OCI-LY7 (cell line): Measurements from ENCODE around the gene PRDM5. TPM values are rescaled to one million over a fixed set of nuclear protein-coding genes. Genes with fewer than 3 reads are reported as not detected.

ENCODE experiments used
- BruUV-seq: library from RNA; stranded (reverse); fragments of 400-500 nt; replicated peaks from 2 replicates; lab custom pipeline; 2021; lab: Mats Ljungman, UMichigan
- CTCF ChIA-PET: fragments of 300-600 bp; sonication (Branson Sonifier 250); formaldehyde crosslinking; loops from one replicate; lab custom pipeline; 2022; ENCODE audit warnings: antibody characterized with exemption; ENCODE audit not compliant: unreplicated experiment; lab: Charles Lee
- POLR2A ChIA-PET: fragments of 300-600 bp; sonication (Branson Sonifier 250); formaldehyde crosslinking; loops from one replicate; lab custom pipeline; 2022; ENCODE audit warnings: antibody characterized with exemption; lab: Charles Lee
- DNase-seq: peaks from one replicate; pipeline ENCODE4 v3.0.0-alpha.2; 2015; ENCODE audit warnings: low spot score
- H2AFZ ChIP-seq: fragments of 200-600 bp; sonication (generic), shearing (Covaris generic); 2 replicates; pipeline ENCODE4 v1.6.1; 2014; ENCODE audit warnings: mild to moderate bottlenecking, antibody characterized with exemption, low read length, moderate library complexity
- H3K27ac ChIP-seq: fragments of 200-600 bp; sonication (generic); 2 replicates; pipeline ENCODE4 v1.5.1; 2014; ENCODE audit warnings: mixed run types, low read depth, mild to moderate bottlenecking, moderate library complexity, low read length, inconsistent platforms; ENCODE audit not compliant: poor library complexity, severe bottlenecking
- H3K36me3 ChIP-seq: fragments of 200-600 bp; sonication (generic); 2 replicates; pipeline ENCODE4 v1.6.1; 2014; ENCODE audit warnings: mild to moderate bottlenecking, antibody characterized with exemption, low read length, moderate library complexity, mixed read lengths; ENCODE audit not compliant: insufficient read depth
- H3K4me1 ChIP-seq: fragments of 200-600 bp; sonication (generic); 2 replicates; pipeline ENCODE4 v1.5.1; 2014; ENCODE audit warnings: mild to moderate bottlenecking, low read length; ENCODE audit not compliant: insufficient read depth, poor library complexity, severe bottlenecking
- H3K4me2 ChIP-seq: fragments of 200-600 bp; sonication (generic); 2 replicates; pipeline ENCODE4 v1.6.1; 2014; ENCODE audit warnings: mild to moderate bottlenecking, low read length
- H3K4me3 ChIP-seq: fragments of 200-600 bp; sonication (generic); 2 replicates; pipeline ENCODE4 v1.5.1; 2014; ENCODE audit warnings: mild to moderate bottlenecking, low read depth, low read length; ENCODE audit not compliant: poor library complexity, severe bottlenecking
- H3K79me2 ChIP-seq: fragments of 200-600 bp; sonication (generic); 2 replicates; pipeline ENCODE4 v1.6.1; 2016; ENCODE audit warnings: low read depth, mild to moderate bottlenecking, low read length, moderate library complexity, mixed read lengths; ENCODE audit not compliant: insufficient read depth
- H3K9me2 ChIP-seq: fragments of 200-600 bp; sonication (generic); 2 replicates; pipeline ENCODE4 v1.6.1; 2016; ENCODE audit warnings: mild to moderate bottlenecking, low read length, mixed read lengths; ENCODE audit not compliant: insufficient read depth
- H3K9me3 ChIP-seq: fragments of 200-600 bp; sonication (generic); 2 replicates; pipeline ENCODE4 v1.6.1; 2014; ENCODE audit warnings: mild to moderate bottlenecking, mixed run types, low read length, mixed read lengths
- H4K20me1 ChIP-seq: fragments of 200-600 bp; sonication (generic); 2 replicates; pipeline ENCODE4 v1.6.1; 2014; ENCODE audit warnings: mild to moderate bottlenecking, antibody characterized with exemption, low read length, moderate library complexity, mixed read lengths; ENCODE audit not compliant: insufficient read depth
- CTCF ChIP-seq: fragments of 200-600 bp; sonication (generic); conservative IDR thresholded peaks from 2 replicates; pipeline ENCODE4 v1.5.1; 2014; ENCODE audit warnings: mild to moderate bottlenecking, antibody characterized with exemption, low read length, moderate library complexity, mixed read lengths
- EZH2phosphoT487 ChIP-seq: fragments of 200-600 bp; sonication (generic); IDR thresholded peaks from 2 replicates; pipeline ENCODE4 v1.6.1; 2018; ENCODE audit warnings: low read depth, borderline replicate concordance, mild to moderate bottlenecking, mixed run types, antibody characterized with exemption, low read length, moderate library complexity, mixed read lengths
- intact Hi-C: fragments of 100-400 bp; cut with micrococcal nuclease; formaldehyde crosslinking; loops from one replicate; pipeline ENCODE4 v1.10.0; 2022; ENCODE audit not compliant: unreplicated experiment
- total RNA-seq, 2 experiments: library from RNA; depleted of rRNA in 1 of 2; stranded (reverse); fragments of >200 nt in 1 of 2; shearing (Covaris generic) in 1 of 2; gene quantifications; 2 replicates each; pipeline ENCODE4 v1.2.3, GENCODE V29; 2014 to 2022

Gene PRDM5
- total RNA-seq, 2 experiments from 2014 or later, result 0.22 to 0.76 TPM

DNA sequence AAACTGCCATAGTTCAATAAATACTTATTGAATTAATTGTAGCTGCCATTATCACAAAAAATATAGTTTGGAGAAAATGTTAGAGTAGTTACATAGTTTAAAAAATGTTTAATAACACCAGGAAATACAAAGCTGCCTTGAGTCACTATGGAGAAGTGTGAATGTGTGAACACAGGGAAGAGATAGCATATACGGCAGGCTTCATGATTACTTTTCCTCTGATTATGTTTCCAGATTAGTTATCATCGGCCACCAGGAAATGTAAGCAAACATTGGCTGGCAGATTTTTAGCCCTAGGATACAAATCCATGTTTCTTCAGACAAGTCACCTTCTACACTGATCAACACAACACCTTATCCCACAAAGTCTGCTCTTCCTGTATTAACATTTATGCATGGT is 4.4 kb downstream of the PRDM5 start:
- no peaks in the 10 kb centered on the region for H3K9me3 ChIP-seq
- no peak overlapping the region for H3K4me2 ChIP-seq
- DNase-seq, result no peak
- H4K20me1 ChIP-seq, result no peaks in the 10 kb centered on the region
- no peak overlapping the region for H3K4me3 ChIP-seq
- H3K9me2 ChIP-seq, result no peaks in the 10 kb centered on the region
- H3K79me2 ChIP-seq, result no peaks in the 10 kb centered on the region
- peaks cover 5% of the 10 kb centered on the region for H3K4me1 ChIP-seq
- ChIA-PET CTCF (no interaction called here), POLR2A (interaction anchor here (0.6 to 1.1 kb wide), 5 partner anchors 11 to 287 kb away, joined by 3 to 6 read pairs (median 3); no protein-coding TSS in a partner anchor)
- TF ChIP-seq CTCF, result no peak
- no peak for TF ChIP-seq EZH2phosphoT487
- H3K27ac ChIP-seq, result no peak overlapping the region
- intact Hi-C loops, result loop anchor here (2.0 kb wide), 1 partner anchor 199 kb away; no protein-coding TSS in a partner anchor
- no peaks in the 10 kb centered on the region for H3K36me3 ChIP-seq
- no TSS peak for BruUV-seq
- H2AFZ ChIP-seq, result peak overlapping the region; percentile 37; the same call in 1 of the 2 replicates

DNA sequence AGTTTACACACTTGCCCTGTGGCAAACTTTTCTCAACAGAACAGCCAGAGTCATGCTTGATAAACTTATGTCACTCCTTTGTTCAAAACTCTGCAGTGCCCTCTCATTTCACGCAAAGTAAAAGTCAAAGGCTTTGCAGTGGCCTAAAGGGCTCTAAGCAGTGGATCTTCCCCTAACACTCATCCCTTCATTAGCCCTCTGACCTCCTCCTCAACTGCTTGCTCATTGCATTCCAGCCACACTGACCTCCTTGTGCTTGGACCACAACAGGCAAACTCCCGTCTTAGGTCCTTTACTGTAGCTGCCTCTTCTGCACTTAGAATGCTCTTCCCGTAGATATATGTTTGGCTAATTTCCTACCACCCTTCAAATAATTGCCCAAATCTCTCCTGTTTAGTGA is 5.6 kb downstream of the PRDM5 start:
- Histone ChIP-seq H3K4me2 (no peak overlapping the region), H3K27ac (no peak overlapping the region), H3K4me3 (no peak overlapping the region), H3K9me2 (no peaks in the 10 kb centered on the region), H3K36me3 (no peaks in the 10 kb centered on the region), H3K79me2 (no peaks in the 10 kb centered on the region), H4K20me1 (no peaks in the 10 kb centered on the region), H3K4me1 (peaks cover 5% of the 10 kb centered on the region), H3K9me3 (no peaks in the 10 kb centered on the region), H2AFZ (no peak overlapping the region)
- CTCF ChIA-PET, result no interaction called here
- no peak for TF ChIP-seq CTCF
- TF ChIP-seq EZH2phosphoT487, result no peak
- POLR2A ChIA-PET, result interaction anchor here (1.6 kb wide), 1 partner anchor 79 kb away, joined by 5 read pairs; no protein-coding TSS in a partner anchor
- no peak for DNase-seq
- no TSS peak for BruUV-seq
- intact Hi-C loops, result no loop called here

DNA sequence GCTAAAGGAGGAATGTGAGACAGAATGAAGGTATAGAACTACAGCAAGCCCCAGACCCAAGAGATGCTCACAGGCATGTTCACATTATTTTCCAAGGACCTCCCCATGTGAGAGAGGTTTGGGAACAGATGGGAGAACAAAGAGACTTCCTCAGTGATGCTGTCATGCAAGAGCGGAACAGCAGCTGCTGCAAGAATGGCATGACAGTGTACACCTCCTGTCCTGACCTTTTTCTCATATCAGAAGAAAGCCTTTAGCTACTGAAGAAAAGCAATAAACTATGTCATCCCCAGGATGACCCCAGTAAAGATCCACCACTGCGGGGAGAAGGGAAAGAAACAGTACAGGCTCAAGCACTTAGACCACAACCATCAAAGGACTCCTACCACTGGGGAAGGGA is 7.2 kb downstream of the PRDM5 start:
- Histone ChIP-seq H3K9me3 (no peaks in the 10 kb centered on the region), H3K4me3 (no peak overlapping the region), H2AFZ (no peak overlapping the region), H3K4me2 (no peak overlapping the region), H3K36me3 (no peaks in the 10 kb centered on the region), H4K20me1 (no peaks in the 10 kb centered on the region), H3K9me2 (no peaks in the 10 kb centered on the region), H3K79me2 (no peaks in the 10 kb centered on the region), H3K27ac (no peak overlapping the region), H3K4me1 (peaks cover 5% of the 10 kb centered on the region)
- DNase-seq, result no peak
- POLR2A ChIA-PET, result interaction anchor here (0.6 to 1.1 kb wide), 3 partner anchors 12 to 193 kb away, joined by 3 read pairs; no protein-coding TSS in a partner anchor
- intact Hi-C loops, result no loop called here
- TF ChIP-seq CTCF, result no peak
- TF ChIP-seq EZH2phosphoT487, result no peak
- BruUV-seq, result no TSS peak
- CTCF ChIA-PET, result no interaction called here
